H54 (cell line): ENCODE results near the gene IVL.

ENCODE experiments used
- DNase-seq: peaks from one replicate; pipeline ENCODE4 v3.0.0; 2011; ENCODE audit warnings: low spot score, mixed read lengths; ENCODE audit not compliant: insufficient read length
- FAIRE-seq: peaks from 3 replicates; lab custom pipeline; 2011; peaks lifted over from hg19 to GRCh38; lab: Jason Lieb, UNC
- POLR2A ChIP-seq: IDR thresholded peaks from 2 replicates; pipeline ENCODE4 v1.6.1; 2011; ENCODE audit warnings: low read depth, mild to moderate bottlenecking, low read length

Gene IVL

DNA sequence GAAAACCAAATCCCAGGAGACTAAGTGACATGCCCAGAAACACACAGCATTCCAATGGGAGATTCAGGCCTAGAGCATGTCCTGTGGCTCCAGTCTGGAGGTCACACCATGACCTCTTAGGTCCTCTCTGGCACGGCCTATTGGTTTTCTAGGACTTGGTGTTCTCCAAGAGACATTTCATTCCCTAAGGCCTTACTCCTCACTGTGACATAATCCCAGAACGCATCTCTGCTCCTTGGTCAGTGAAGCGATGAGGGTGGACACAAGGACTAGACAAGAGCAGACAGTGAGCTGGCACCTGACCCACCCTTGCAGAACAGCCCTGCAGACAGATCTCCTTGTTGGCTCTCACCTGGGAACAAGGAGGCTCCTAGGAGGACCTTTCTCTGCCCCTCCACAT, 860 bp downstream of the IVL start:
- DNase-seq, result no peak
- FAIRE-seq, result no peak
- TF ChIP-seq POLR2A, result no peak

GRCh38 chr1:152912471-152912870, 4.1 kb downstream of the IVL start:
- no peak for FAIRE-seq
- DNase-seq, result no peak
- TF ChIP-seq POLR2A, result no peak

- DNase-seq (no peak), FAIRE-seq (no peak)
Observed at GRCh38 chr1:152912900-152913299, 4.6 kb downstream of the IVL start.

GRCh38 chr1:152917794-152918193, 9.4 kb downstream of the IVL start:
- TF ChIP-seq POLR2A, result no peak
- FAIRE-seq, result no peak
- no peak for DNase-seq

More at GRCh38 chr1:152912900-152913299, 4.6 kb downstream of the IVL start:
- no peak for TF ChIP-seq POLR2A

GRCh38 chr1:152919071-152919470, 10.7 kb downstream of the IVL start:
- no peak for TF ChIP-seq POLR2A
- FAIRE-seq, result no peak
- DNase-seq, result no peak

DNA sequence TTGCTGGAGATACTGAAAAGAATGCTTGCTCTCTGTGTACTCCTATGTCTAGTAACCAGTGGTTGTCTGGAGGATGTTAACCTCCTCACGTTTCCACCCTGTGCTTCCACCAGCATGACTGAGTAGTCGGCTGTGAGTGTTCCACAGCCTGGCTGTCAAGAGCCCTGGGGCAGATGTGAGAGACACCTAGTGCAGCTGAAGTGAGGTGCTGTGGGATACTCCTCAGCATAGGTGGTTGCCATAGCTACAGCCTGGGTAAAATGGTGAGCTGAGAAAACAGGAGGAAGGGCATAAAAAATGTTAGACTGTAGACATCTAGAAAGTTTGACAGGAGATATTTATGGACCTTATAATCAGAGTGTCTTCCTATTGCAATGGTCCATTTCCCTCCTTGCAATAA, 15.8 kb downstream of the IVL start:
- no peak for TF ChIP-seq POLR2A
- DNase-seq, result no peak
- FAIRE-seq, result no peak

DNA sequence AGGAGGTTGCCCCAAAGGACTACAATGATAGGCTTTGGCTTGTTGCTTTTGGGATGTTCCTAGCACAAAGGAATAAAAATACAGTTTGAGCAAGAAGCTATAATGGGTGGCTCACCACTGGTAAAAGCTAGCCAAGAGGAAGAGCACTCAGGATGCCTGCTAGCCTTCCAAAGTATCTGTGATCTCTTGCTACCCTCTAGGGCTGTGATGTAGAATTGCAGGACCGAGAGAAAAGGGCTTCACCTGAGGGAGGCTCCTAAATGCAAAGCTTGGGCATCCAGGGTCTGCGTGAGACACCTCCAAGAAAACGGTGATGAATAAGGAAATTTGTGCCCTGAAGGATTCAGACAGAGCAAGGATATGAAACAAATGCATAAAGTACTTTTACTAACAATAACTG, 17.7 kb downstream of the IVL start:
- TF ChIP-seq POLR2A, result no peak
- DNase-seq (no peak), FAIRE-seq (no peak)

GRCh38 chr1:152928671-152929070, 20.3 kb downstream of the IVL start:
- no peak for TF ChIP-seq POLR2A
- FAIRE-seq (no peak), DNase-seq (no peak)

DNA sequence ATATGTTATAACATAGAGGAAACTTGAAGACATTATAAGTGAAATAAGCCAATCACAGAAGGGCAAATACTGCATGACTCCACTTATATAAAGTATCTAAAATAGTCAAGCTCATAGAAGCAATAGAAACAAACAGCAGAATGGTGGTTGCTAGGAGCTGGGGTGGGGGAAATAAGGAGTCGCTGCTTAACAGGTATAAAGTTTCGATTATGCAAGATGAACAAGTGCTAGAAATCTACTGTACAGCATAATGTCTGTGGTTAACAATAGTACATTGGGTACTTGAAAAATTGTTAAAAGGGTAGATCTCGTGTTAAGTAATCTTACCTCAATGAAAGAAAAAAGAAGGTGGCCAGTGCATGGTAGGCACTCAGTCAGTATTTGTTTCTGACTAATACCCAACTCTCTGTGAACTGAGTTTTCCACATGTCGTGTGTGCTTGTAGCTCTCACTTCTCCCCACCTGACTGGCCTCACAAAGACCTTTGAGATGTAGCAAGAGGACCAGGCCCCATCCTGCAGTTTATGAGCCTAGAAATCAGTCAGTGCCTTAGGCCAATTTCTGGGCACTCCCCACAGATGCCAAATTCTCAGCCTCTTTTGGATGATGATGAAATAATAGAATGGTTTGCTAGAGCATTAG, 23.9 kb downstream of the IVL start:
- DNase-seq (no peak), FAIRE-seq (no peak)
- TF ChIP-seq POLR2A, result no peak

GRCh38 chr1:152933196-152933595, 24.9 kb downstream of the IVL start:
- FAIRE-seq, result no peak
- DNase-seq, result no peak
- no peak for TF ChIP-seq POLR2A

DNA sequence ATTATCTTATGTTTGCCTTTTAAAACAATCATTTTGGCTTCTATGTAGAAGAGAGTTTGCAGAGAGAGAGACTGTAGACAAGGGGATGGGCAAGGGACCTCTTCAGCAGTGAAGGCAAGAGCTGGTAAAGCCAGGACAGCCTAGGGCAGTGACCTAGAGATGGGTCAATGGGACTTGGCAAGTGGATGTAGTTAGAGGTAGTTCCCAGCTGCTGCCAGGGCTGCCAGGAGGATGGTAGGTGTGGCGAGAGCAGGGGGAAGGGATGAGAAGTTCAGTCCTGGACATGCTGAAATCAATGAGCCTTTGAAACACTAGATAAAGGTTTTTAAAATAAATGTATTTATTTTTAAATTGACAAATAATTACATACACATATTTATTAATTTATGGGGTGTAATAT, 32.3 kb downstream of the IVL start:
- no peak for DNase-seq
- no peak for TF ChIP-seq POLR2A
- FAIRE-seq, result no peak

GRCh38 chr1:152941037-152941711, 32.8 kb downstream of the IVL start:
- TF ChIP-seq POLR2A, result no peak
- DNase-seq, result no peak
- no peak for FAIRE-seq

GRCh38 chr1:152942161-152942560, 33.8 kb downstream of the IVL start:
- TF ChIP-seq POLR2A, result no peak
- no peak for FAIRE-seq
- DNase-seq, result no peak

DNA sequence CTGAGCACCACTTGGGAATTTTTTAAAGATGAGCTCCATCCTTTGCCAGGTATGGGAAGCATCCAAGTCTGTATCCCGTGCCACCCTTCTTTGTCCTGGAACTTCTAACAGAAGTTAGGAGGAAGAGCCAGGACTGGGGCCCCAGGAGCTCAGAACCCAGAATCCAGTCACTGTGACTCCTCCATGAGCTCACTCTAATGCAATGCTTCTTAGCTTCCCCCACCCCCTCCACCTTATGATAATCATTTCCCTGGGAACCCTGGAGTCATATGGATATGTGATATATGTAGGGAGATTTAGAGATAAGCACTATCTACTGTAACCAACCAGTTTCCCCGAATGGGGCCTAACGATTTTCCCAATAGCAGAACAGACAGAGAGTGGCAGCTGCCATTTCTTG, 37.9 kb downstream of the IVL start:
- no peak for FAIRE-seq
- DNase-seq, result no peak
- no peak for TF ChIP-seq POLR2A

GRCh38 chr1:152946651-152947256, 38.4 kb downstream of the IVL start, which contains the start of gene SPRR5:
TSS of gene SPRR5 (plus strand) at chr1:152947206. CDS start at chr1:152948555, 1,349 bp downstream.
- TF ChIP-seq POLR2A, result no peak
- DNase-seq, result no peak
- FAIRE-seq, result no peak
